GM12878 (cell line): Measurements from ENCODE around the gene TMEM132D. TPM values are rescaled to one million over a fixed set of nuclear protein-coding genes. Genes with fewer than 3 reads are reported as not detected.

Experiments
- ATAC-seq: fragments of 200-7000 bp; cut with Tn5 transposase; 3 replicates; pipeline ENCODE4 v1.9.1; 2020; ENCODE audit warnings: mild to moderate bottlenecking, moderate library complexity
- BruUV-seq: library from RNA; stranded (reverse); fragments of 400-500 nt; replicated peaks from 2 replicates; lab custom pipeline; 2021; lab: Mats Ljungman, UMichigan
- CTCF ChIA-PET: fragments of 300-600 bp; sonication (Branson Sonifier 250); formaldehyde crosslinking; extraction: SDS; loops from one replicate; lab custom pipeline; 2021; ENCODE audit warnings: inconsistent platforms; lab: Yijun Ruan, JAX
- POLR2A ChIA-PET: fragments of 350-600 bp; formaldehyde crosslinking; extraction: SDS; loops from one replicate; lab custom pipeline; 2021; ENCODE audit warnings: inconsistent platforms; lab: Charles Lee
- RAD21 ChIA-PET: fragments of 300-600 bp; sonication (Branson Sonifier 250); formaldehyde crosslinking; loops from one replicate; lab custom pipeline; 2023; ENCODE audit warnings: antibody characterized with exemption; ENCODE audit not compliant: unreplicated experiment; lab: Charles Lee
- SMC1A ChIA-PET: fragments of 300-600 bp; sonication (Branson Sonifier 250); formaldehyde crosslinking; loops from one replicate; lab custom pipeline; 2023; ENCODE audit not compliant: unreplicated experiment, uncharacterized antibody; lab: Charles Lee
- DNase-seq: peaks from one replicate; pipeline ENCODE4 v3.0.0-alpha.2; 2011; ENCODE audit warnings: low read depth, low spot score
- FAIRE-seq: peaks from 3 replicates; lab custom pipeline; 2011; peaks lifted over from hg19 to GRCh38; lab: Jason Lieb, UNC
- H2AFZ ChIP-seq: 2 replicates; pipeline ENCODE4 v1.6.0; 2011; ENCODE audit warnings: low read depth, low read length, control low read depth; ENCODE audit not compliant: control insufficient read depth
- H3K27ac ChIP-seq: 2 replicates; pipeline ENCODE4 v1.5.1; 2011; ENCODE audit warnings: control low read depth; ENCODE audit not compliant: control insufficient read depth, insufficient read depth
- H3K27me3 ChIP-seq, 2 experiments: replicated peaks in 1 of 2; 2 replicates each; pipeline versions ENCODE4 v1.6.0 to v1.6.1; 2011; ENCODE audit warnings: low read length in 1 of 2; ENCODE audit not compliant: control insufficient read depth in 2 of 2, insufficient read depth in 2 of 2
- H3K36me3 ChIP-seq, 2 experiments: 2 replicates each; pipeline ENCODE4 v1.5.1; 2011; ENCODE audit warnings: low read length in 1 of 2; ENCODE audit not compliant: control insufficient read depth in 2 of 2, insufficient read depth in 2 of 2
- H3K4me1 ChIP-seq: 2 replicates; pipeline ENCODE4 v1.6.1; 2011; ENCODE audit warnings: mild to moderate bottlenecking, low read length, moderate library complexity, mixed read lengths; ENCODE audit not compliant: control insufficient read depth, insufficient read depth
- H3K4me2 ChIP-seq: 2 replicates; pipeline ENCODE4 v1.6.0; 2011; ENCODE audit warnings: control low read depth; ENCODE audit not compliant: control insufficient read depth, insufficient read depth
- H3K4me3 ChIP-seq: fragments of 200-600 bp; sonication (generic); 2 replicates; pipeline ENCODE4 v1.5.1; 2016
- H3K79me2 ChIP-seq: 2 replicates; pipeline ENCODE4 v1.6.0; 2011; ENCODE audit warnings: low read length; ENCODE audit not compliant: control insufficient read depth, insufficient read depth
- H3K9ac ChIP-seq: 2 replicates; pipeline ENCODE4 v1.8.0; 2011; ENCODE audit warnings: low read length, control low read depth, mixed read lengths; ENCODE audit not compliant: control insufficient read depth, insufficient read depth
- H3K9me3 ChIP-seq: replicated peaks from 3 replicates; pipeline ENCODE4 v1.5.1; 2011; ENCODE audit warnings: mild to moderate bottlenecking, low read length; ENCODE audit not compliant: control insufficient read depth, insufficient read depth
- H4K20me1 ChIP-seq: 2 replicates; pipeline ENCODE4 v1.6.0; 2011; ENCODE audit not compliant: control insufficient read depth, insufficient read depth
- BRCA1 ChIP-seq: IDR thresholded peaks from 2 replicates; pipeline ENCODE4 v1.6.1; 2011; ENCODE audit warnings: low read depth, low read length, improper control_type of control experiment
- CBX5 ChIP-seq: sonication (generic); IDR thresholded peaks from 2 replicates; pipeline ENCODE4 v1.6.1; 2016; ENCODE audit warnings: low read depth, moderate library complexity, mild to moderate bottlenecking, inconsistent platforms
- CHD4 ChIP-seq: fragments of 200-600 bp; sonication (generic); IDR thresholded peaks from 2 replicates; pipeline ENCODE4 v1.6.1; 2016; ENCODE audit warnings: mild to moderate bottlenecking
- FOS ChIP-seq: IDR thresholded peaks from 3 replicates; pipeline ENCODE4 v1.6.1; 2011; ENCODE audit warnings: borderline replicate concordance; ENCODE audit not compliant: insufficient read length; ENCODE audit errors: extremely low read depth
- FOXK2 ChIP-seq: fragments of 450-650 bp; IDR thresholded peaks from 2 replicates; pipeline ENCODE4 v1.6.1; 2017; ENCODE audit warnings: mild to moderate bottlenecking, moderate library complexity
- NR2C1 ChIP-seq: fragments of 450-650 bp; IDR thresholded peaks from 2 replicates; pipeline ENCODE4 v1.6.1; 2017; ENCODE audit warnings: antibody characterized with exemption, mild to moderate bottlenecking, moderate library complexity
- POU2F2 ChIP-seq: IDR thresholded peaks from 3 replicates; pipeline ENCODE4 v1.6.1; 2011; ENCODE audit warnings: low read depth, mild to moderate bottlenecking, low read length, borderline replicate concordance
- RUNX3 ChIP-seq: IDR thresholded peaks from 2 replicates; pipeline ENCODE4 v1.6.1; 2012; ENCODE audit warnings: low read length, inconsistent platforms
- SRF ChIP-seq, 2 experiments: IDR thresholded peaks; 2 replicates each; pipeline ENCODE4 v1.6.1; 2011; ENCODE audit warnings: low read depth in 2 of 2, low read length in 2 of 2, mild to moderate bottlenecking in 1 of 2, moderate library complexity in 1 of 2
- ZNF24 ChIP-seq: fragments of 450-650 bp; IDR thresholded peaks from 2 replicates; pipeline ENCODE4 v1.6.1; 2017; ENCODE audit warnings: antibody characterized with exemption, mild to moderate bottlenecking
- ZNF274 ChIP-seq: IDR thresholded peaks from one replicate; pipeline ENCODE4 v1.8.0; 2011; ENCODE audit not compliant: insufficient read length, insufficient read depth
- ZNF622 ChIP-seq: fragments of 450-650 bp; IDR thresholded peaks from 2 replicates; pipeline ENCODE4 v1.6.1; 2017; ENCODE audit warnings: mild to moderate bottlenecking, inconsistent platforms
- WGBS: methylation state at CpG from one replicate; pipeline ENCODE4 v1.1.6; 2016; ENCODE audit warnings: low lambda C conversion rate; ENCODE audit not compliant: insufficient replicate concordance, insufficient coverage; ENCODE audit errors: missing lambda C conversion rate; 5-methylcytosine and 5-hydroxymethylcytosine counted together
- in situ Hi-C: fragments of 300-500 bp; cut with MboI; formaldehyde crosslinking; loops from 9 replicates; pipeline ENCODE4 v1.14.3; 2018; ENCODE audit warnings: mixed read lengths
- intact Hi-C: fragments of 100-400 bp; cut with micrococcal nuclease; formaldehyde crosslinking; loops from one replicate; pipeline ENCODE4 v1.14.2; 2022; ENCODE audit not compliant: unreplicated experiment
- polyA plus RNA-seq, 11 experiments: library from polyadenylated mRNA; depleted of rRNA in 4 of 11; unstranded in 6 of 11; stranded (reverse) in 5 of 11; fragments of >200 nt; fragmentation: Nextera tagmentation in 4 of 11; fragmentation: Illumina TruSeq in 1 of 11; extraction: Ambion mirVana in 4 of 11; extraction: Trizol in 1 of 11; gene quantifications; 1 replicate in 1 of 11; 2 replicates in 10 of 11; pipeline versions ENCODE4 v1.2.1 to v1.2.3, GENCODE V29; 2011 to 2016; ENCODE audit warnings: inconsistent platforms in 2 of 11, missing spikeins in 2 of 11, low read depth in 1 of 11
- total RNA-seq, 4 experiments: library from RNA; depleted of rRNA in 3 of 4; stranded (reverse); fragments of >200 nt in 3 of 4; fragmentation: Illumina TruSeq in 1 of 4; extraction: Trizol in 1 of 4; gene quantifications; 2 replicates each; pipeline versions ENCODE4 v1.2.1 to v1.2.3, GENCODE V29; 2013 to 2021

Gene TMEM132D
- total and polyA plus RNA-seq, 10 of the 15 experiments (the other 5 are each of a cell fraction or from before 2014, with no cell fraction given), result under 0.01 to 0.12 (median 0.02) TPM; not detected in 3

DNA sequence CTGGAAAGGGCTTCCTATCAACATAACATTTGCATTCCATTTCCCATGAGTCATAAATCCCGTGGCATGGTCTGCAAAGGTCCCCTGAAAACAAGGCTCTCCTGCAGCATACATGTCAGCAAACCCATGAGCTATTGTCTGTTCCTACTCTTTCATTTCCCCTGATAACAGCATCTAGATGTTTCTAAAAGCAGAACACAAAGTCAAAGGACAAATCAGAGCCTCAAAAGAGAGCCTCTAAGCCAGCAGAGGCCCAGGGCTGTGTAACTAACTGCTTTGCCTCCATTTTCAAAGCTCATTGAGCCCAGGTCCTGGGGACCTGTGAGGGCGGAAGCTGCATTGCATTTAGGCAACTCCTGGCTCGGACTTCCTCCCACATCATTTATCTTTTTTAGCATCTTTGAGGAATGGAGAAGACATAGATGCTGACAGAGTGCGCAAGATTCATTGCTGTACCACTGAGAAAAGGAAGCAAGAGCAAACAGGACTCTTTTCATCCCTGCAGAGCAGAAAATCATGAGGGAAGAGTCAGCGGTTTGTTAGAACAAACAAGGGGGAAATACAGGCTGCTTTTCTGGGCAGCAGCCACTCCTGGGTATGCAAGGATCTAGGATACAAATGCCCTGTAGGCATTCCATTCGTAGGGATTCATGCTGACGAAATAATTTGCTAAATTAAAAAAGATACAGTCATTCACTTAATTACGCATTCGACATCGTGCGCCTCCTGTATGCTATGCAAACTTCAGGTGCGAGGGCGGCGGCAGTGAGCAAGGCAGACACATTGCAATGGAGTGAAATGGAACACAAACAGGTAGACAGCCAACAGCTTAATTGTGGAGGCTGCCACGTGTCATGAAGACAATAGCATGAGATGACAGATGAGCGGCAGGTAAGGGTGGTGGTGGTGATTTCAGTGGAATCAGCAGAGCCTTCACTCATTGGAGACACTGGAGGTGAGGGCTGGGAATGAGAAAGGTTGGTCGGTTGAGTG is 131.0 kb downstream of the TMEM132D start (continued):
- TF ChIP-seq NR2C1, result no peak

DNA sequence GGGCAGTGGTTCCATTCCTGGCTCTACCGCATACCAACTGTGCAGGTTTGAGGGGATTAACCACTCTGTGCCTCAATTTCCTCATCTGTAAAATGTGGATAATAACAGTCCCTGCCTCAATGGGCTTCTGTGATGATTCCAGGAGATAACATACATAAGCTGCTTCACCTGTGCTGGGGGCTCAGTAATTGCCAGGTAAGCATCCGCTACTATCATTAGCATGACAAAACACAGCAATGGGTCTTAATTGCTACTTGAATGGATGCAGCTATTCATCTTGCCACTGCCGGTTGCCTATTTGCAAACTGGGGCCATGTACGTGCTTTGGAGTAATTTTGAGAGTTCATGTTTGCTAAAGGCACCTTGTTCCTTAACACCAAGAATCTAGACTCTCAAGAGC is 132.6 kb downstream of the TMEM132D start:
- Histone ChIP-seq H3K4me1 (no peaks in the 10 kb centered on the region), H3K27me3 (no peaks in the 10 kb centered on the region), H2AFZ (no peak overlapping the region), H4K20me1 (no peaks in the 10 kb centered on the region), H3K4me2 (no peak overlapping the region), H3K79me2 (no peaks in the 10 kb centered on the region), H3K4me3 (no peak overlapping the region), H3K9ac (no peak overlapping the region), H3K9me3 (no peaks in the 10 kb centered on the region), H3K36me3 (no peaks in the 10 kb centered on the region), H3K27ac (no peak overlapping the region)
- 27% methylated on average over 4 of the region's 4 CpGs for WGBS
- SMC1A ChIA-PET, result interaction anchor here (1.6 kb wide), 1 partner anchor 8 kb away, joined by 5 read pairs; no protein-coding TSS in a partner anchor
- in situ Hi-C loops, result no loop called here
- CTCF ChIA-PET, result no interaction called here
- RAD21 ChIA-PET, result no interaction called here
- no TSS peak for BruUV-seq
- ATAC-seq, result no peak
- intact Hi-C loops, result no loop called here
- POLR2A ChIA-PET, result no interaction called here
- no peak for DNase-seq
- no peak for TF ChIP-seq SRF (IDR thresholded peaks at IDR 0.05; ENCODE audit: low read depth in 2 of 2, low read length in 2 of 2)
- no peak for TF ChIP-seq ZNF274
- no peak for TF ChIP-seq FOXK2
- no peak for TF ChIP-seq RUNX3
- TF ChIP-seq CHD4, result no peak
- no peak for TF ChIP-seq ZNF622
- no peak for TF ChIP-seq FOS
- no peak for TF ChIP-seq POU2F2
- no peak for TF ChIP-seq ZNF24
- no peak for TF ChIP-seq BRCA1
- TF ChIP-seq CBX5, result no peak
- FAIRE-seq, result no peak
